HepG2 (cell line): ENCODE results near the gene JCAD. TPM values are rescaled to one million over a fixed set of nuclear protein-coding genes. Genes with fewer than 3 reads are reported as not detected.

Source experiments
- BORCS8-MEF2B ChIP-seq: sonication (generic); formaldehyde crosslinking; IDR thresholded peaks from 2 replicates; pipeline ENCODE4 v1.8.0; 2022; ENCODE audit warnings: mild to moderate bottlenecking, missing genetic modification reagents
- ZNF460 ChIP-seq: sonication (generic); formaldehyde crosslinking; IDR thresholded peaks from 2 replicates; pipeline ENCODE4 v1.5.1; 2020; ENCODE audit warnings: missing genetic modification reagents, mild to moderate bottlenecking, borderline replicate concordance
- polyA plus RNA-seq, 8 experiments: library from polyadenylated mRNA; depleted of rRNA in 3 of 8; stranded (reverse) in 7 of 8; unstranded in 1 of 8; fragments of >200 nt; fragmentation: Illumina TruSeq in 4 of 8; extraction: Trizol in 4 of 8; gene quantifications; 2 replicates each; pipeline versions ENCODE4 v1.2.1 to v1.2.3, GENCODE V29; 2011 to 2016; ENCODE audit warnings: low read depth in 4 of 8, missing spikeins in 1 of 8, mixed read lengths in 1 of 8; ENCODE audit not compliant: insufficient read depth in 1 of 8
- total RNA-seq, 5 experiments: library from RNA; depleted of rRNA; stranded (reverse); fragments of >200 nt; fragmentation: Illumina TruSeq; extraction: Trizol; gene quantifications; 2 replicates each; pipeline ENCODE4 v1.2.3, GENCODE V29; 2016; ENCODE audit warnings: low read depth in 1 of 5
- TF ChIP-seq, protein P1 (sequence below): sonication (generic); formaldehyde crosslinking; IDR thresholded peaks from 2 replicates; pipeline ENCODE4 v1.5.1; 2020; ENCODE audit warnings: mild to moderate bottlenecking, missing genetic modification reagents, moderate library complexity
- TF ChIP-seq, protein P2 (sequence below): sonication (generic); formaldehyde crosslinking; IDR thresholded peaks from 2 replicates; pipeline ENCODE4 v1.4.0; 2020; ENCODE audit warnings: missing genetic modification reagents
- TF ChIP-seq, protein P3 (sequence below): sonication (generic); formaldehyde crosslinking; IDR thresholded peaks from 2 replicates; pipeline ENCODE4 v1.4.0; 2020; ENCODE audit warnings: missing genetic modification reagents

Gene JCAD
- total and polyA plus RNA-seq, 2 of the 13 experiments (the other 11 are each of a cell fraction or from before 2014, with no cell fraction given): 0.04 to 0.08 TPM

DNA sequence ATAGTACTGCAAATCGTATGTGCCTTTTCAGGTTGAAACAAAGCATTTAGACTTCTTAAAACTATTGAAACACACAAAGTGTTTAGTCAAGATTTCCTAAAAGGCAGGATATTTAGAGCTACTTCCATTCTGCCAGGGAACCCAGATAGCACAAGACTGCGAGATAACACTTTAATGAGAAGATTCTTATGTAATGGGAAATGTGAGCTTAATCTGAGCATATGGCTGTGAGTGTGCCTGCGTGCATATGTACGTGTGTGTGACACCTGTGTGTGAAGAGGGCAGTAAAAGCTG, 14.3 kb upstream of the JCAD start (continued):
- TF ChIP-seq, protein P1, sequence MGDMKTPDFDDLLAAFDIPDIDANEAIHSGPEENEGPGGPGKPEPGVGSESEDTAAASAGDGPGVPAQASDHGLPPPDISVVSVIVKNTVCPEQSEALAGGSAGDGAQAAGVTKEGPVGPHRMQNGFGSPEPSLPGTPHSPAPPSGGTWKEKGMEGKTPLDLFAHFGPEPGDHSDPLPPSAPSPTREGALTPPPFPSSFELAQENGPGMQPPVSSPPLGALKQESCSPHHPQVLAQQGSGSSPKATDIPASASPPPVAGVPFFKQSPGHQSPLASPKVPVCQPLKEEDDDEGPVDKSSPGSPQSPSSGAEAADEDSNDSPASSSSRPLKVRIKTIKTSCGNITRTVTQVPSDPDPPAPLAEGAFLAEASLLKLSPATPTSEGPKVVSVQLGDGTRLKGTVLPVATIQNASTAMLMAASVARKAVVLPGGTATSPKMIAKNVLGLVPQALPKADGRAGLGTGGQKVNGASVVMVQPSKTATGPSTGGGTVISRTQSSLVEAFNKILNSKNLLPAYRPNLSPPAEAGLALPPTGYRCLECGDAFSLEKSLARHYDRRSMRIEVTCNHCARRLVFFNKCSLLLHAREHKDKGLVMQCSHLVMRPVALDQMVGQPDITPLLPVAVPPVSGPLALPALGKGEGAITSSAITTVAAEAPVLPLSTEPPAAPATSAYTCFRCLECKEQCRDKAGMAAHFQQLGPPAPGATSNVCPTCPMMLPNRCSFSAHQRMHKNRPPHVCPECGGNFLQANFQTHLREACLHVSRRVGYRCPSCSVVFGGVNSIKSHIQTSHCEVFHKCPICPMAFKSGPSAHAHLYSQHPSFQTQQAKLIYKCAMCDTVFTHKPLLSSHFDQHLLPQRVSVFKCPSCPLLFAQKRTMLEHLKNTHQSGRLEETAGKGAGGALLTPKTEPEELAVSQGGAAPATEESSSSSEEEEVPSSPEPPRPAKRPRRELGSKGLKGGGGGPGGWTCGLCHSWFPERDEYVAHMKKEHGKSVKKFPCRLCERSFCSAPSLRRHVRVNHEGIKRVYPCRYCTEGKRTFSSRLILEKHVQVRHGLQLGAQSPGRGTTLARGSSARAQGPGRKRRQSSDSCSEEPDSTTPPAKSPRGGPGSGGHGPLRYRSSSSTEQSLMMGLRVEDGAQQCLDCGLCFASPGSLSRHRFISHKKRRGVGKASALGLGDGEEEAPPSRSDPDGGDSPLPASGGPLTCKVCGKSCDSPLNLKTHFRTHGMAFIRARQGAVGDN: no peak
- no peak for TF ChIP-seq BORCS8-MEF2B (CRISPR knock-in tag)
- no peak for TF ChIP-seq ZNF460 (CRISPR knock-in tag)
- TF ChIP-seq, protein P2, sequence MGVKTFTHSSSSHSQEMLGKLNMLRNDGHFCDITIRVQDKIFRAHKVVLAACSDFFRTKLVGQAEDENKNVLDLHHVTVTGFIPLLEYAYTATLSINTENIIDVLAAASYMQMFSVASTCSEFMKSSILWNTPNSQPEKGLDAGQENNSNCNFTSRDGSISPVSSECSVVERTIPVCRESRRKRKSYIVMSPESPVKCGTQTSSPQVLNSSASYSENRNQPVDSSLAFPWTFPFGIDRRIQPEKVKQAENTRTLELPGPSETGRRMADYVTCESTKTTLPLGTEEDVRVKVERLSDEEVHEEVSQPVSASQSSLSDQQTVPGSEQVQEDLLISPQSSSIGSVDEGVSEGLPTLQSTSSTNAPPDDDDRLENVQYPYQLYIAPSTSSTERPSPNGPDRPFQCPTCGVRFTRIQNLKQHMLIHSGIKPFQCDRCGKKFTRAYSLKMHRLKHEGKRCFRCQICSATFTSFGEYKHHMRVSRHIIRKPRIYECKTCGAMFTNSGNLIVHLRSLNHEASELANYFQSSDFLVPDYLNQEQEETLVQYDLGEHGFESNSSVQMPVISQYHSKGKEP (CRISPR knock-in tag): no peak
- TF ChIP-seq, protein P3, sequence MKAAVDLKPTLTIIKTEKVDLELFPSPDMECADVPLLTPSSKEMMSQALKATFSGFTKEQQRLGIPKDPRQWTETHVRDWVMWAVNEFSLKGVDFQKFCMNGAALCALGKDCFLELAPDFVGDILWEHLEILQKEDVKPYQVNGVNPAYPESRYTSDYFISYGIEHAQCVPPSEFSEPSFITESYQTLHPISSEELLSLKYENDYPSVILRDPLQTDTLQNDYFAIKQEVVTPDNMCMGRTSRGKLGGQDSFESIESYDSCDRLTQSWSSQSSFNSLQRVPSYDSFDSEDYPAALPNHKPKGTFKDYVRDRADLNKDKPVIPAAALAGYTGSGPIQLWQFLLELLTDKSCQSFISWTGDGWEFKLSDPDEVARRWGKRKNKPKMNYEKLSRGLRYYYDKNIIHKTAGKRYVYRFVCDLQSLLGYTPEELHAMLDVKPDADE (CRISPR knock-in tag): no peak
